ENCODE results near the gene DNA2. TPM values are rescaled to one million over a fixed set of nuclear protein-coding genes. Genes with fewer than 3 reads are reported as not detected.
A peak's percentile ranks its signal among the peaks of the same experiment; 100 is the strongest.

Gene DNA2
- total and polyA plus RNA-seq, 2 of the 13 experiments (the other 11 are each of a cell fraction or from before 2014, with no cell fraction given), result 4.8 to 27.3 TPM

DNA sequence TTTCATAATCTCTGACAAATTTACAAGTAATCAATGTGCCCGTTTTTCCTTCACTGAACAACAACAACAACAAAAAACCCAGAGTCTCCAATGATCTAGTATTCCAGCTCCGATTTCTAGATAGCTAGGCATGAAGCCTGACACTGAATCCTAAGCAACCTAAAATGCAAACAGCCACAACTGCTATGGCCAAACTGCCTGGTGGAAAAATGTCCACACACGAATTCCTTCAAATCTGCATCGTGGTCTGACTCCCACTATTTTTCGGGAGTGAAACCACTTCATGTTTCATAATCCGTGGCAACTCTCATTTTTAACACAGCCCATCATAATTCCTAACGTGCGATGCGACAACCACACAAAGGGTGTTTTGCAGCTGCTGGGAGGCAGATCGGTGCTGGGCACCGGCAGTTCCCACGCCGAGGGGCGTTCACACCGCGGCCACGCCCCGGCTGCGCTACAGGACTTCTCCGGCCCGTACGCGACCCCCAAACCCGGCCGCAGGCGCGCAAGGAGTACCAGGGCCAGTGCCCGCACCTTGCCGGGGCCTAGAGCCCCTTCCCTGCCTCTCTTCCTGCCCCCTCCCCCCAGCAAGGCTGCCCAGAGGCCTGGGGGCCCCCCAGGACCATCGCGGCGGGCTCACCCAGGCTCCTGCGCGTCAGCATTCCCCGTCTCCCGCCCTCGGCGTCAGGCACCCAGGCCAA, 65.5 kb downstream of the DNA2 start (continued):
- TF ChIP-seq ZNF20 (CRISPR knock-in tag; IDR thresholded peaks at IDR 0.05) (no peak), ZNF136 (CRISPR knock-in tag; IDR thresholded peaks at IDR 0.05; ENCODE audit: low read depth) (no peak), ZFP37 (CRISPR knock-in tag; IDR thresholded peaks at IDR 0.05; ENCODE audit: borderline replicate concordance) (no peak), ZNF577 (CRISPR knock-in tag; IDR thresholded peaks at IDR 0.05; ENCODE audit: borderline replicate concordance, low read depth) (no peak), ZFP82 (CRISPR knock-in tag; IDR thresholded peaks at IDR 0.05; ENCODE audit: borderline replicate concordance) (no peak), HES4 (CRISPR knock-in tag; IDR thresholded peaks at IDR 0.05; ENCODE audit: borderline replicate concordance) (no peak), RBM22 (optimal IDR thresholded peaks at IDR 0.05; ENCODE audit: low read length) (no peak), ZNF496 (CRISPR knock-in tag; IDR thresholded peaks at IDR 0.05; ENCODE audit: insufficient replicate concordance) (no peak), GTF2F1 (IDR thresholded peaks at IDR 0.05; ENCODE audit: low read length) (no peak), LCORL (IDR thresholded peaks at IDR 0.05) (no peak), LCORL (CRISPR knock-in tag; IDR thresholded peaks at IDR 0.05) (no peak), MTF2 (CRISPR knock-in tag; IDR thresholded peaks at IDR 0.05; ENCODE audit: borderline replicate concordance) (0 out of 2 replicates have a peak, but pooled peaks have one; percentile 3), GPN1 (CRISPR knock-in tag; IDR thresholded peaks at IDR 0.05; ENCODE audit: borderline replicate concordance) (no peak), ESRRA (CRISPR knock-in tag; IDR thresholded peaks at IDR 0.05; ENCODE audit: low read depth) (no peak), CHD4 (IDR thresholded peaks at IDR 0.05; ENCODE audit: borderline replicate concordance, low read length) (no peak), ZNF616 (CRISPR knock-in tag; IDR thresholded peaks at IDR 0.05; ENCODE audit: low read depth) (no peak), ZNF253 (CRISPR knock-in tag; IDR thresholded peaks at IDR 0.05; ENCODE audit: borderline replicate concordance) (no peak), YEATS2 (CRISPR knock-in tag; IDR thresholded peaks at IDR 0.05; ENCODE audit: borderline replicate concordance) (0 out of 2 replicates have a peak, but pooled peaks have one; percentile 0), ZSCAN12 (CRISPR knock-in tag; IDR thresholded peaks at IDR 0.05) (no peak), SCMH1 (CRISPR knock-in tag; IDR thresholded peaks at IDR 0.05; ENCODE audit: borderline replicate concordance) (no peak), DR1 (CRISPR knock-in tag; IDR thresholded peaks at IDR 0.05) (no peak), ARHGAP35 (CRISPR knock-in tag; IDR thresholded peaks at IDR 0.05; ENCODE audit: borderline replicate concordance) (no peak)
- TF ChIP-seq, protein P1, sequence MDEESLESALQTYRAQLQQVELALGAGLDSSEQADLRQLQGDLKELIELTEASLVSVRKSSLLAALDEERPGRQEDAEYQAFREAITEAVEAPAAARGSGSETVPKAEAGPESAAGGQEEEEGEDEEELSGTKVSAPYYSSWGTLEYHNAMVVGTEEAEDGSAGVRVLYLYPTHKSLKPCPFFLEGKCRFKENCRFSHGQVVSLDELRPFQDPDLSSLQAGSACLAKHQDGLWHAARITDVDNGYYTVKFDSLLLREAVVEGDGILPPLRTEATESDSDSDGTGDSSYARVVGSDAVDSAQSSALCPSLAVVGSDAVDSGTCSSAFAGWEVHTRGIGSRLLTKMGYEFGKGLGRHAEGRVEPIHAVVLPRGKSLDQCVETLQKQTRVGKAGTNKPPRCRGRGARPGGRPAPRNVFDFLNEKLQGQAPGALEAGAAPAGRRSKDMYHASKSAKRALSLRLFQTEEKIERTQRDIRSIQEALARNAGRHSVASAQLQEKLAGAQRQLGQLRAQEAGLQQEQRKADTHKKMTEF (CRISPR knock-in tag; IDR thresholded peaks at IDR 0.05), result 0 out of 2 replicates have a peak, but pooled peaks have one; percentile 13
- TF ChIP-seq, protein P2, sequence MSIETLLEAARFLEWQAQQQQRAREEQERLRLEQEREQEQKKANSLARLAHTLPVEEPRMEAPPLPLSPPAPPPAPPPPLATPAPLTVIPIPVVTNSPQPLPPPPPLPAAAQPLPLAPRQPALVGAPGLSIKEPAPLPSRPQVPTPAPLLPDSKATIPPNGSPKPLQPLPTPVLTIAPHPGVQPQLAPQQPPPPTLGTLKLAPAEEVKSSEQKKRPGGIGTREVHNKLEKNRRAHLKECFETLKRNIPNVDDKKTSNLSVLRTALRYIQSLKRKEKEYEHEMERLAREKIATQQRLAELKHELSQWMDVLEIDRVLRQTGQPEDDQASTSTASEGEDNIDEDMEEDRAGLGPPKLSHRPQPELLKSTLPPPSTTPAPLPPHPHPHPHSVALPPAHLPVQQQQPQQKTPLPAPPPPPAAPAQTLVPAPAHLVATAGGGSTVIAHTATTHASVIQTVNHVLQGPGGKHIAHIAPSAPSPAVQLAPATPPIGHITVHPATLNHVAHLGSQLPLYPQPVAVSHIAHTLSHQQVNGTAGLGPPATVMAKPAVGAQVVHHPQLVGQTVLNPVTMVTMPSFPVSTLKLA (IDR thresholded peaks at IDR 0.05), result no peak
- TF ChIP-seq, protein P3, sequence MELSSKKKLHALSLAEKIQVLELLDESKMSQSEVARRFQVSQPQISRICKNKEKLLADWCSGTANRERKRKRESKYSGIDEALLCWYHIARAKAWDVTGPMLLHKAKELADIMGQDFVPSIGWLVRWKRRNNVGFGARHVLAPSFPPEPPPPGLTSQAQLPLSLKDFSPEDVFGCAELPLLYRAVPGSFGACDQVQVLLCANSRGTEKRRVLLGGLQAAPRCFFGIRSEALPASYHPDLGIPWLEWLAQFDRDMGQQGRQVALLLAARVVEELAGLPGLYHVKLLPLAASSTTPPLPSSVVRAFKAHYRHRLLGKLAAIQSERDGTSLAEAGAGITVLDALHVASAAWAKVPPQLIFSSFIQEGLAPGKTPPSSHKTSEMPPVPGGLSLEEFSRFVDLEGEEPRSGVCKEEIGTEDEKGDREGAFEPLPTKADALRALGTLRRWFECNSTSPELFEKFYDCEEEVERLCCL (CRISPR knock-in tag; IDR thresholded peaks at IDR 0.05; ENCODE audit: borderline replicate concordance), result no peak

Measured in HepG2 (cell line).